Upper lobe of left lung (tissue), 6 donors: ENCODE results near the gene AFF3. TPM values are rescaled to one million over a fixed set of nuclear protein-coding genes. Genes with fewer than 3 reads are reported as not detected.

ENCODE experiments used
- ATAC-seq, 2 donors: fragments of 200-7000 bp; cut with Tn5 transposase; one replicate each; pipeline ENCODE4 v1.9.1; 2022; ENCODE audit warnings: mild to moderate bottlenecking in 2 of 2, moderate library complexity in 2 of 2; ENCODE audit not compliant: low FRiP score in 2 of 2
- DNase-seq, 2 donors: peaks; one replicate each; pipeline ENCODE4 v3.0.0-alpha.2; 2019 to 2020
- H3K27ac ChIP-seq, 4 donors: fragments of 200-600 bp; sonication (generic); one replicate each; pipeline ENCODE4 v1.5.1; 2016 to 2019
- H3K27me3 ChIP-seq, 4 donors: fragments of 200-600 bp; sonication (generic); one replicate each; pipeline ENCODE4 v1.5.1; 2017 to 2019
- H3K36me3 ChIP-seq, 4 donors: fragments of 200-600 bp; sonication (generic); one replicate each; pipeline ENCODE4 v1.5.1; 2016 to 2019
- H3K4me1 ChIP-seq, 4 donors: fragments of 200-600 bp; sonication (generic); one replicate each; pipeline ENCODE4 v1.5.1; 2018 to 2019
- H3K4me3 ChIP-seq, 4 donors: fragments of 200-600 bp; sonication (generic); one replicate each; pipeline ENCODE4 v1.5.1; 2017 to 2019; ENCODE audit warnings: mild to moderate bottlenecking in 2 of 4, moderate library complexity in 1 of 4
- H3K9me3 ChIP-seq, 4 donors: fragments of 200-600 bp; sonication (generic); one replicate each; pipeline ENCODE4 v1.5.1; 2018 to 2019
- EP300 ChIP-seq, 4 donors: sonication (generic); formaldehyde crosslinking; IDR thresholded peaks; one replicate each; pipeline ENCODE4 v1.5.1; 2017; ENCODE audit warnings: antibody characterized with exemption in 4 of 4, control low read depth in 2 of 4
- POLR2A ChIP-seq, 4 donors: fragments of 450-650 bp; IDR thresholded peaks; one replicate each; pipeline ENCODE4 v1.5.1; 2016 to 2017; ENCODE audit warnings: antibody characterized with exemption in 4 of 4, mild to moderate bottlenecking in 2 of 4
- POLR2AphosphoS5 ChIP-seq, 2 donors: sonication (generic); formaldehyde crosslinking; IDR thresholded peaks; one replicate each; pipeline ENCODE4 v1.5.1; 2017; ENCODE audit warnings: antibody characterized with exemption in 2 of 2
- WGBS, 2 donors: methylation state at CpG; one replicate each; pipeline ENCODE4 v1.1.5; 2017 to 2018; 5-methylcytosine and 5-hydroxymethylcytosine counted together
- total RNA-seq, 6 donors: library from RNA; depleted of rRNA in 4 of 6; stranded (reverse); fragments of >200 nt in 4 of 6; gene quantifications; one replicate each; pipeline versions ENCODE4 v1.1.0 to v1.2.1, GENCODE V29; 2016 to 2021
- TF ChIP-seq, protein P1 (sequence below), 6 experiments: fragments of 450-650 bp in 4 of 6; fragments of 200-600 bp in 2 of 6; sonication (generic) in 2 of 6; IDR thresholded peaks; one replicate each; pipeline ENCODE4 v1.5.1; 2016 to 2019; ENCODE audit warnings: antibody characterized with exemption in 6 of 6
- donor health status: DM: no; HTN: no; CAD: no; lungs with moderate emphysema.
- donor health status: DM: no; HTN: yes; CAD: no; lungs with severe emphysema.

Gene AFF3
- total RNA-seq, 6 donors from 2014 or later: 21.0 to 195 (median 47.9) TPM

DNA sequence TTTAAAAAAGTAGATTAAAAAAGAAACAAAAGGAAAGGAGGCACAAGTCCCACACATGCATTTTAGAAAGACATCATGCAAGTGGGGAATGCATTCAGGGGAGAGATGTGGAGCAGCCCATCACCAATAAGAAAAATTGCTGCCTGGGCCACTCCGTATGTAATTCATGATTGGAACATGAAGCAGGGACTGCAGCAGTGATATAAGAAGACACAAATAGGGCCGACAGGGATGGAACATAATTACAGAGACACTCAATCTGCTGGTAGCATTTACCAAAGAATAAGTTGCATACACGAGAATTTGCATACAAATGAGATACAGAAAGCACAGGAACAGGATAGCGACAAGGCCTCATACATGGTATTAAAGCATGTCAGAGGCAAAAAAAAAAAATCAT is 6.5 kb upstream of the AFF3 start:
- TF ChIP-seq, protein P1, sequence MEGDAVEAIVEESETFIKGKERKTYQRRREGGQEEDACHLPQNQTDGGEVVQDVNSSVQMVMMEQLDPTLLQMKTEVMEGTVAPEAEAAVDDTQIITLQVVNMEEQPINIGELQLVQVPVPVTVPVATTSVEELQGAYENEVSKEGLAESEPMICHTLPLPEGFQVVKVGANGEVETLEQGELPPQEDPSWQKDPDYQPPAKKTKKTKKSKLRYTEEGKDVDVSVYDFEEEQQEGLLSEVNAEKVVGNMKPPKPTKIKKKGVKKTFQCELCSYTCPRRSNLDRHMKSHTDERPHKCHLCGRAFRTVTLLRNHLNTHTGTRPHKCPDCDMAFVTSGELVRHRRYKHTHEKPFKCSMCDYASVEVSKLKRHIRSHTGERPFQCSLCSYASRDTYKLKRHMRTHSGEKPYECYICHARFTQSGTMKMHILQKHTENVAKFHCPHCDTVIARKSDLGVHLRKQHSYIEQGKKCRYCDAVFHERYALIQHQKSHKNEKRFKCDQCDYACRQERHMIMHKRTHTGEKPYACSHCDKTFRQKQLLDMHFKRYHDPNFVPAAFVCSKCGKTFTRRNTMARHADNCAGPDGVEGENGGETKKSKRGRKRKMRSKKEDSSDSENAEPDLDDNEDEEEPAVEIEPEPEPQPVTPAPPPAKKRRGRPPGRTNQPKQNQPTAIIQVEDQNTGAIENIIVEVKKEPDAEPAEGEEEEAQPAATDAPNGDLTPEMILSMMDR (IDR thresholded peaks at IDR 0.05): no peak
- TF ChIP-seq POLR2A (IDR thresholded peaks at IDR 0.05) (no peak), POLR2AphosphoS5 (IDR thresholded peaks at IDR 0.05) (no peak), EP300 (IDR thresholded peaks at IDR 0.05) (no peak)
- Histone ChIP-seq H3K27ac (no peak overlapping the region), H3K9me3 (no peaks in the 10 kb centered on the region), H3K36me3 (no peaks in the 10 kb centered on the region), H3K4me3 (no peak overlapping the region), H3K4me1 (no peaks in the 10 kb centered on the region), H3K27me3 (no peaks in the 10 kb centered on the region)
- DNase-seq: no peak
- 87 to 88% methylated on average over 4 of the region's 4 CpGs for WGBS, 2 donors
- ATAC-seq: no peak

DNA sequence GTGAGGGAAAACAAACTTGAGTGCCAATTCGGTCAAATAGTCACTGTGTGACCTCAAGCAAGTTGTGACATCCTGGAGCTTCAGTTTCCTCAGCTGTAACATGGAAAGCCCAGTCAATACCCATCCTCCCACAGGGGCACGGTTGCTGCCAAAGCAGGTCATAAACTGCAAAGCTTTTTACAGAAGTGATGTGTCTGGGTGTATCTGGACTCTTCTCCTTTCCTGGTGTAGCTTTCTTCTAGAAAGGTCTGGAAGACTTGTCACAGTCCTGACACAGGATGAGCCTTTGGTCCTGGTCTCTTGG is 4.2 kb upstream of the AFF3 start:
- ATAC-seq: no peak
- H3K36me3 ChIP-seq: no peaks in the 10 kb centered on the region
- 76 to 83% methylated on average over 2 of the region's 2 CpGs for WGBS, 2 donors
- TF ChIP-seq POLR2A (IDR thresholded peaks at IDR 0.05) (no peak), EP300 (IDR thresholded peaks at IDR 0.05) (no peak), POLR2AphosphoS5 (IDR thresholded peaks at IDR 0.05) (no peak)
- TF ChIP-seq, protein P1 (IDR thresholded peaks at IDR 0.05): no peak
- H3K27me3 ChIP-seq: no peaks in the 10 kb centered on the region
- no peak overlapping the region for H3K27ac ChIP-seq
- H3K4me1 ChIP-seq: no peaks in the 10 kb centered on the region
- no peak overlapping the region for H3K4me3 ChIP-seq
- no peaks in the 10 kb centered on the region for H3K9me3 ChIP-seq
- DNase-seq: no peak

DNA sequence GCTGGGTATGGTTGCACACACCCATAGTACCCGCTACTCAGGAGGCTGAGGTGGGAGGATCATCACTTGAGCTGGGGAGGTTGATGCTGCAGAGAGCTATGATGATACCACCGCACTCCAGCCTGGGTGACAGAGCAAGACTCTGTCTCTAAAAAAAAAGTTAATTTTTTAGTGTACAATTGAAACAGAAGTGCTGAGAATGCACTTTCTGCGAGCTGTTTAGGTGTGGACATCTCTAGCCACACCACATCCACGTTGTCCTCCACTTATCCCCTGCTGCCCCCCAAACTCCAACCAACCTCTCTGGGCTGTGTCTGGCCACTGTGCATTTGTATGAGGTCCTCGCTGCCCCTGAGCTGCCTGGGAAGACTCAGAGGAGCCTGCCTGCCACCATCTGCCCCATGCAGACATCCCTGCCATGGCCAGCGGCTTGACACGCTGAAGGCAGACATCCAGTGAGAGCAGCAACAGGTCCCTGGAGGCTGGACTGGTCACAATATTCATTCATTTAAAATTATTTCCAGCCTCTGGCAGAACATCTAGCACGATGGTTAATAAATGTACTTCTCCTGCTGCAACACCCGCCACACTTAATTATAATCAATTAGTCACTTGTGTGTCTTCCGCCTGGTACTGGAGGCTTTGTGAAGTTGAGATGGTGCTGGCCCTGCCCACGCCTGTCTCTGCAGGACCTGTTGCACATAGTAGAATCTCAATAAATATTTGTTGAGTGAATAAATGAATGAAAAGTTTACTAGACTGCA is 3.7 kb upstream of the AFF3 start:
- no peaks in the 10 kb centered on the region for H3K9me3 ChIP-seq
- TF ChIP-seq, protein P1 (IDR thresholded peaks at IDR 0.05): no peak
- TF ChIP-seq EP300 (IDR thresholded peaks at IDR 0.05): no peak
- TF ChIP-seq POLR2A (IDR thresholded peaks at IDR 0.05): no peak
- TF ChIP-seq POLR2AphosphoS5 (IDR thresholded peaks at IDR 0.05): no peak
- WGBS, 2 donors: 90 to 91% methylated on average over 11 of the region's 11 CpGs
- ATAC-seq (no peak), DNase-seq (no peak)
- no peak overlapping the region for H3K27ac ChIP-seq
- no peaks in the 10 kb centered on the region for H3K27me3 ChIP-seq
- H3K4me1 ChIP-seq: no peaks in the 10 kb centered on the region
- no peak overlapping the region for H3K4me3 ChIP-seq
- no peaks in the 10 kb centered on the region for H3K36me3 ChIP-seq

DNA sequence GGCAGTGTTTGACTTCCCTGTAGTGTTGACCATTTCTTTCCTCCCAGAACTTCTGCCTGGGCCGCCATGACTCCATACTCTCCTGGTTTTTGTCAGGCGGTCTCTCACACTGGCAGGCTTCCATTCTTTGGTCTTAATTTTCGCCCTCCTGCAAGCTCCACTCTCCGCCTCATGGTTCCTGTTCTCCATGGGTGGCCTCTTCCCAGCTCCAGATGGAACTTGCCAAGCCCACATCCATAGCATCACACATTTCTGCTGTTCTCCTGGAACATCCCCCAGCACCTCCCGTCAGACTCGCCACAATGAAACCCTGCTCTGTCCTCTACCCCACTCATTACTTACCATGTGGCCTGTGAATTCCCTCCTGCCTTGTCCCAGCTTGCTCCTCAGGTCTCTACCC is 896 bp upstream of the AFF3 start:
- no peak overlapping the region for H3K4me3 ChIP-seq
- 85 to 91% methylated on average over 6 of the region's 6 CpGs for WGBS, 2 donors
- no peaks in the 10 kb centered on the region for H3K27me3 ChIP-seq
- ATAC-seq (no peak), DNase-seq (no peak)
- no peaks in the 10 kb centered on the region for H3K36me3 ChIP-seq
- TF ChIP-seq POLR2AphosphoS5 (IDR thresholded peaks at IDR 0.05) (no peak), EP300 (IDR thresholded peaks at IDR 0.05) (no peak)
- TF ChIP-seq, protein P1 (IDR thresholded peaks at IDR 0.05): no peak
- H3K9me3 ChIP-seq: no peaks in the 10 kb centered on the region
- H3K4me1 ChIP-seq: no peaks in the 10 kb centered on the region
- H3K27ac ChIP-seq: no peak overlapping the region

DNA sequence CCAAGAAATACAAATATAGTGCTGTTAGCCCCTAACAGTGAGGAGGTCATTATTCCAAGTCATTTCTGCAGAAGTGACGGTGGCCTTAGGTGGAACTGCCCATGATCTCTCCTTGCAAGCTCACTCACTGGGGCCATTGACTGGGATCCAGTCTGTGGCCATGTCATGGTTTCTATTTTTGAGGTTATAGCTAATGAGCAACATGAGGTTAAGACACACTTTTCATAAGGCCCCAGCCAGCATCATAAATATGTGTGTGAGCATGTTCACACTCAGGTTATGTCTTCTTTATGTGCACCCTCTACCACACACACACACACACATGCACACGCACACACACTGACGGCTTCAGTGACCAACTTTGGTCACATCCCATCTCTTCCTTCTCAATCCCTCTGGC is 484 bp downstream of the AFF3 start:
- peaks cover 0 to 6% (median 0%) of the 10 kb centered on the region in 4 donors for H3K4me1 ChIP-seq
- no peak overlapping the region for H3K27ac ChIP-seq
- no peak for DNase-seq
- no peak for ATAC-seq
- no peaks in the 10 kb centered on the region for H3K9me3 ChIP-seq
- no peaks in the 10 kb centered on the region for H3K36me3 ChIP-seq
- WGBS, 2 donors: 86 to 92% methylated on average over 3 of the region's 3 CpGs
- no peaks in the 10 kb centered on the region for H3K27me3 ChIP-seq
- no peak for TF ChIP-seq POLR2A (IDR thresholded peaks at IDR 0.05)
- H3K4me3 ChIP-seq: no peak overlapping the region
